Gastroesophageal sphincter (tissue), 4 donors: ENCODE measurements around the gene CHSY3. TPM values are rescaled to one million over a fixed set of nuclear protein-coding genes. Genes with fewer than 3 reads are reported as not detected.

Experiments
- ATAC-seq: fragments of 150-250 bp; one replicate; pipeline ENCODE4 v1.9.1; 2016; ENCODE audit warnings: mild to moderate bottlenecking, moderate library complexity
- H3K27ac ChIP-seq, 4 donors: fragments of 200-600 bp; sonication (generic) in 3 of 4; 1 replicate in 3 of 4; 2 replicates in 1 of 4; pipeline ENCODE4 v1.5.1; 2016 to 2019
- H3K27me3 ChIP-seq: fragments of 200-600 bp; sonication (generic); one replicate; pipeline ENCODE4 v1.5.1; 2019
- H3K36me3 ChIP-seq, 2 donors: fragments of 200-600 bp; sonication (generic); one replicate each; pipeline ENCODE4 v1.5.1; 2019; ENCODE audit warnings: control low read depth in 1 of 2
- H3K4me1 ChIP-seq, 3 donors: fragments of 200-600 bp; sonication (generic); 1 replicate in 2 of 3; 2 replicates in 1 of 3; pipeline ENCODE4 v1.5.1; 2016 to 2019; ENCODE audit warnings: control low read depth in 2 of 3
- H3K4me3 ChIP-seq, 2 donors: fragments of 200-600 bp; sonication (generic); one replicate each; pipeline ENCODE4 v1.5.1; 2019; ENCODE audit warnings: mild to moderate bottlenecking in 1 of 2, moderate library complexity in 1 of 2
- H3K9me3 ChIP-seq, 3 donors: fragments of 200-600 bp; sonication (generic); one replicate each; pipeline ENCODE4 v1.5.1; 2017 to 2019; ENCODE audit warnings: control low read depth in 2 of 3
- CTCF ChIP-seq, 4 experiments: fragments of 200-600 bp in 2 of 4; fragments of 450-650 bp in 2 of 4; sonication (generic) in 1 of 4; IDR thresholded peaks; one replicate each; pipeline ENCODE4 v1.5.1; 2017 to 2019; ENCODE audit warnings: antibody characterized with exemption in 4 of 4, mild to moderate bottlenecking in 2 of 4, moderate library complexity in 2 of 4
- EP300 ChIP-seq: sonication (generic); formaldehyde crosslinking; IDR thresholded peaks from one replicate; pipeline ENCODE4 v1.6.1; 2017; ENCODE audit warnings: antibody characterized with exemption, mild to moderate bottlenecking
- POLR2A ChIP-seq, 2 donors: fragments of 450-650 bp; IDR thresholded peaks; one replicate each; pipeline ENCODE4 v1.6.1; 2017; ENCODE audit warnings: antibody characterized with exemption in 2 of 2, mild to moderate bottlenecking in 2 of 2, moderate library complexity in 1 of 2
- POLR2AphosphoS5 ChIP-seq: sonication (generic); formaldehyde crosslinking; IDR thresholded peaks from one replicate; pipeline ENCODE4 v1.6.1; 2017; ENCODE audit warnings: antibody characterized with exemption
- WGBS, 2 donors: methylation state at CpG; one replicate each; pipeline ENCODE4 v1.1.5; 2018; ENCODE audit warnings: low coverage in 1 of 2; 5-methylcytosine and 5-hydroxymethylcytosine counted together
- total RNA-seq, 4 donors: library from RNA; depleted of rRNA; stranded (reverse); fragments of >200 nt; gene quantifications; one replicate each; pipeline ENCODE4 v1.1.0, GENCODE V29; 2016

The CHSY3 gene
- total RNA-seq, 4 donors from 2014 or later, result 0.78 to 3.4 (median 2.8) TPM

DNA sequence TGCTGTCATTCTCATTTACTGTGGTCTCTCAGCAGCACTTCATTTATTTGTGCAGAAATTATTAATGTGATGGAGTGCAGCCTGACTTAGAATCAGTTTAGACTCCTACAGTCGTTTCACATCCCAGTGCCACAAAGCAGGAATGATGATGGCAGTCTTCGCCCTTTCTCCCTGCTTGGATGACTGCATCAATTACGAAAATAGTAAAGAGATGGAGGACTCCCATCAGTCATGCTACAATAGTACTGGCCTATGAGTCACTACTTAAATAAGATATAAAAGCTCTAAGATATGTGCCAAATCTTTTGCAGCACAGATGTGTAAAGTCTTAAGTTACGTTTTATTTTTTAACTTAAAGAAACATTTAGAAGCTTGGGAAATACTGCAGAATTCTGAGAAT is 263.9 kb downstream of the CHSY3 start:
- no peaks in the 10 kb centered on the region for H3K9me3 ChIP-seq
- H3K4me3 ChIP-seq, result no peak overlapping the region
- 27 to 54% methylated on average over 3 to 4 of the region's 4 CpGs for WGBS, 2 donors
- ATAC-seq, result no peak
- no peaks in the 10 kb centered on the region for H3K4me1 ChIP-seq
- H3K36me3 ChIP-seq, result no peaks in the 10 kb centered on the region
- TF ChIP-seq EP300, result no peak
- no peak overlapping the region for H3K27ac ChIP-seq
- no peaks in the 10 kb centered on the region for H3K27me3 ChIP-seq

- ATAC-seq, result no peak
Measured at GRCh38 chr5:130171699-130172098, 267.4 kb downstream of the CHSY3 start.

GRCh38 chr5:130183115-130183514 is 278.9 kb downstream of the CHSY3 start:
- WGBS, 2 donors, result 88 to 98% methylated on average over 6 to 7 of the region's 7 CpGs
- Histone ChIP-seq H3K27ac (no peak overlapping the region), H3K27me3 (no peaks in the 10 kb centered on the region), H3K36me3 (no peaks in the 10 kb centered on the region), H3K4me3 (no peak overlapping the region), H3K9me3 (no peaks in the 10 kb centered on the region), H3K4me1 (no peaks in the 10 kb centered on the region)
- no peak for ATAC-seq
- no peak for TF ChIP-seq EP300
- no peak for TF ChIP-seq POLR2AphosphoS5
- TF ChIP-seq CTCF (IDR thresholded peaks at IDR 0.05), result no peak
- no peak for TF ChIP-seq POLR2A (IDR thresholded peaks at IDR 0.05)

More at GRCh38 chr5:130171699-130172098, 267.4 kb downstream of the CHSY3 start:
- Histone ChIP-seq H3K4me3 (no peak overlapping the region), H3K4me1 (no peaks in the 10 kb centered on the region), H3K36me3 (no peaks in the 10 kb centered on the region), H3K27me3 (no peaks in the 10 kb centered on the region), H3K9me3 (peaks cover 0 to 4% (median 0%) of the 10 kb centered on the region in 3 donors), H3K27ac (no peak overlapping the region)
- no peak for TF ChIP-seq POLR2AphosphoS5

- H3K36me3 ChIP-seq, result no peaks in the 10 kb centered on the region
- no peak overlapping the region for H3K27ac ChIP-seq
- no peaks in the 10 kb centered on the region for H3K27me3 ChIP-seq
- no peak for ATAC-seq
- no peaks in the 10 kb centered on the region for H3K4me1 ChIP-seq
- TF ChIP-seq POLR2AphosphoS5, result no peak
- no peak for TF ChIP-seq EP300
- TF ChIP-seq POLR2A (IDR thresholded peaks at IDR 0.05), result no peak
- no peak for TF ChIP-seq CTCF (IDR thresholded peaks at IDR 0.05)
- 71 to 81% methylated on average over 2 to 4 of the region's 4 CpGs for WGBS, 2 donors
- H3K4me3 ChIP-seq, result no peak overlapping the region
- H3K9me3 ChIP-seq, result no peaks in the 10 kb centered on the region
Measured at GRCh38 chr5:130189961-130190360, 285.7 kb downstream of the CHSY3 start.

DNA sequence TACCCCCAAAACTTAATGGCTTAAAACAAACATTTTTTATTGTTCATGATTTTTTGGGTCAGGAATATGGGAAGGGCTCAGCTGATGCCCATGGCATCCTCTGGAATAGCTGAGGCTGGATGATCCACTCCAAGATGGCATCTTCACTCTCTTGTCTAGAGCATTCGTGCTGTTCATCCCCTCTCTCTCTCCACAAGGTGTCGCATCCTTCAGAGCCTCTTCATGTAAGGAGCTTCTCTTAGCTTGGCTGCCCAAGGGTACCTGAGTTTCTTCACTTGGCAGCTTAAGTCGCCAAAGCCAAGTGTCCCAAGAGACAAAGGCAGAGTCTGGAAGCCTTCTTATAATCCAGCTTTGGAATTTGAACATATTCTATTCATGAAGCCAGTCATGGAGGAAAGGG is 294.7 kb downstream of the CHSY3 start:
- H3K9me3 ChIP-seq, result no peaks in the 10 kb centered on the region
- no peak for ATAC-seq
- H3K27ac ChIP-seq, result no peak overlapping the region
- no peaks in the 10 kb centered on the region for H3K36me3 ChIP-seq
- H3K27me3 ChIP-seq, result no peaks in the 10 kb centered on the region
- no peak overlapping the region for H3K4me3 ChIP-seq
- WGBS, 2 donors, result 61 to 100% methylated on average over 2 of the region's 3 CpGs
- no peaks in the 10 kb centered on the region for H3K4me1 ChIP-seq
- TF ChIP-seq POLR2A (IDR thresholded peaks at IDR 0.05), result no peak
- no peak for TF ChIP-seq CTCF (IDR thresholded peaks at IDR 0.05)
- TF ChIP-seq POLR2AphosphoS5, result no peak
- TF ChIP-seq EP300, result no peak

GRCh38 chr5:130206686-130207085 is 302.4 kb downstream of the CHSY3 start:
- 69 to 85% methylated on average over 2 of the region's 2 CpGs for WGBS, 2 donors
- H3K36me3 ChIP-seq, result no peaks in the 10 kb centered on the region
- no peak for ATAC-seq

More at GRCh38 chr5:130206686-130207085, 302.4 kb downstream of the CHSY3 start:
- no peaks in the 10 kb centered on the region for H3K9me3 ChIP-seq
- no peaks in the 10 kb centered on the region for H3K27me3 ChIP-seq
- H3K4me1 ChIP-seq, result no peaks in the 10 kb centered on the region
- TF ChIP-seq POLR2AphosphoS5 (no peak), EP300 (no peak), POLR2A (IDR thresholded peaks at IDR 0.05) (no peak), CTCF (IDR thresholded peaks at IDR 0.05) (no peak)
- no peak overlapping the region for H3K27ac ChIP-seq
- H3K4me3 ChIP-seq, result no peak overlapping the region
